OCI-LY3 (cell line): ENCODE data around the gene CDCP2.

ENCODE experiments used
- H2AFZ ChIP-seq: fragments of 200-600, 300-600 bp; shearing (Covaris generic); 2 replicates; pipeline ENCODE4 v1.6.0; 2014; ENCODE audit warnings: antibody characterized with exemption, low read depth, low read length
- H3K27ac ChIP-seq: fragments of 200-600, 300-600 bp; sonication (generic); 2 replicates; pipeline ENCODE4 v1.5.1; 2014; ENCODE audit warnings: mild to moderate bottlenecking, low read length, moderate library complexity, mixed read lengths
- H3K27me3 ChIP-seq: fragments of 200-600, 300-600 bp; sonication (generic); 2 replicates; pipeline ENCODE4 v1.6.1; 2014; ENCODE audit warnings: low read depth, low read length, mixed read lengths
- H3K36me3 ChIP-seq: fragments of 200-600, 300-600 bp; sonication (generic); replicated peaks from 2 replicates; pipeline ENCODE3; 2014; ENCODE audit warnings: low read depth, low read length, mixed read lengths
- H3K4me1 ChIP-seq: fragments of 300-600, 200-600 bp; sonication (generic); 2 replicates; pipeline ENCODE4 v1.6.1; 2014; ENCODE audit warnings: low read length, mixed read lengths
- H3K4me2 ChIP-seq: fragments of 200-600, 300-600 bp; sonication (generic); 2 replicates; pipeline ENCODE4 v1.6.1; 2014; ENCODE audit warnings: low read length, mixed read lengths
- H3K4me3 ChIP-seq: fragments of 300-600, 200-600 bp; sonication (generic); 2 replicates; pipeline ENCODE4 v1.5.1; 2014; ENCODE audit warnings: antibody characterized with exemption, mild to moderate bottlenecking, low read length, moderate library complexity
- H3K79me2 ChIP-seq: fragments of 300-600, 200-600 bp; shearing (Covaris generic); 2 replicates; pipeline ENCODE4 v1.6.1; 2014; ENCODE audit warnings: mild to moderate bottlenecking, low read length, mixed read lengths
- H3K9ac ChIP-seq: fragments of 300-600, 200-600 bp; shearing (Covaris generic); 2 replicates; pipeline ENCODE4 v1.6.0; 2014; ENCODE audit warnings: mild to moderate bottlenecking, low read length, moderate library complexity
- H3K9me3 ChIP-seq: fragments of 200-600, 300-600 bp; shearing (Covaris generic); 2 replicates; pipeline ENCODE4 v1.6.1; 2014; ENCODE audit warnings: low read length, mixed read lengths; ENCODE audit not compliant: insufficient read depth
- H4K20me1 ChIP-seq: fragments of 200-600, 300-600 bp; sonication (generic); 2 replicates; pipeline ENCODE4 v1.6.1; 2016; ENCODE audit warnings: low read length, mixed read lengths; ENCODE audit not compliant: insufficient read depth
- CTCF ChIP-seq: fragments of 200-600, 300-600 bp; sonication (generic); IDR thresholded peaks from 2 replicates; pipeline ENCODE4 v1.5.1; 2014; ENCODE audit warnings: antibody characterized with exemption, low read length, low read depth
- EZH2phosphoT487 ChIP-seq: fragments of 200-600 bp; shearing (Covaris generic); IDR thresholded peaks from 2 replicates; pipeline ENCODE4 v1.6.1; 2018; ENCODE audit warnings: antibody characterized with exemption, mixed run types, low read depth

CDCP2 gene

GRCh38 chr1:54142146-54142900, 10.5 kb downstream of the CDCP2 start:
- Histone ChIP-seq H3K9me3 (no peaks in the 10 kb centered on the region), H4K20me1 (no peaks in the 10 kb centered on the region), H3K4me1 (no peaks in the 10 kb centered on the region), H3K4me2 (no peak overlapping the region), H3K27me3 (no peaks in the 10 kb centered on the region), H3K79me2 (no peaks in the 10 kb centered on the region), H3K27ac (no peak overlapping the region), H3K9ac (no peak overlapping the region), H3K36me3 (no peaks in the 10 kb centered on the region), H3K4me3 (no peak overlapping the region), H2AFZ (no peak overlapping the region)
- TF ChIP-seq CTCF (no peak), EZH2phosphoT487 (no peak)

- no peaks in the 10 kb centered on the region for H3K36me3 ChIP-seq
- no peak overlapping the region for H3K9ac ChIP-seq
- H3K4me2 ChIP-seq: no peak overlapping the region
- TF ChIP-seq EZH2phosphoT487 (no peak), CTCF (no peak)
- H3K27me3 ChIP-seq: no peaks in the 10 kb centered on the region
- no peak overlapping the region for H3K4me3 ChIP-seq
- H3K9me3 ChIP-seq: no peaks in the 10 kb centered on the region
- H3K27ac ChIP-seq: no peak overlapping the region
- H2AFZ ChIP-seq: no peak overlapping the region
- H3K79me2 ChIP-seq: no peaks in the 10 kb centered on the region
- no peaks in the 10 kb centered on the region for H4K20me1 ChIP-seq
- no peaks in the 10 kb centered on the region for H3K4me1 ChIP-seq
These were observed 13.1 kb downstream of the CDCP2 start for GRCh38 chr1:54139711-54140110.

- no peaks in the 10 kb centered on the region for H3K4me1 ChIP-seq
- no peaks in the 10 kb centered on the region for H3K79me2 ChIP-seq
These were observed 13.8 kb downstream of the CDCP2 start for GRCh38 chr1:54138994-54139393.

GRCh38 chr1:54137534-54138061, 15.2 kb downstream of the CDCP2 start:
- Histone ChIP-seq H3K9me3 (no peaks in the 10 kb centered on the region), H3K27me3 (no peaks in the 10 kb centered on the region), H3K79me2 (no peaks in the 10 kb centered on the region), H3K4me3 (no peak overlapping the region), H3K4me1 (no peaks in the 10 kb centered on the region), H2AFZ (no peak overlapping the region), H3K9ac (no peak overlapping the region), H4K20me1 (no peaks in the 10 kb centered on the region), H3K4me2 (no peak overlapping the region), H3K27ac (no peak overlapping the region), H3K36me3 (no peaks in the 10 kb centered on the region)
- TF ChIP-seq CTCF (no peak), EZH2phosphoT487 (no peak)

More at GRCh38 chr1:54138994-54139393, 13.8 kb downstream of the CDCP2 start:
- H3K4me2 ChIP-seq: no peak overlapping the region
- no peaks in the 10 kb centered on the region for H3K9me3 ChIP-seq
- H3K9ac ChIP-seq: no peak overlapping the region
- H3K27me3 ChIP-seq: no peaks in the 10 kb centered on the region
- H4K20me1 ChIP-seq: no peaks in the 10 kb centered on the region
- TF ChIP-seq CTCF: no peak
- H2AFZ ChIP-seq: no peak overlapping the region
- no peak overlapping the region for H3K27ac ChIP-seq
- no peaks in the 10 kb centered on the region for H3K36me3 ChIP-seq
- no peak overlapping the region for H3K4me3 ChIP-seq
